GM23338 (cell line): ENCODE measurements around the gene PHLDB1. TPM values are rescaled to one million over a fixed set of nuclear protein-coding genes. Genes with fewer than 3 reads are reported as not detected.

Experiments
- ATAC-seq: fragments of 200-7000 bp; cut with Tn5 transposase; 3 replicates; pipeline ENCODE4 v1.9.1; 2020
- DNase-seq: peaks from one replicate; pipeline ENCODE4 v3.0.0-alpha.2; 2015; ENCODE audit warnings: low spot score
- H2AFZ ChIP-seq: fragments of 200-600 bp; sonication (generic); 2 replicates; pipeline ENCODE4 v1.8.0; 2016; ENCODE audit warnings: antibody characterized with exemption, mild to moderate bottlenecking, moderate library complexity
- H3F3A ChIP-seq: fragments of 200-600 bp; sonication (generic); replicated peaks from 2 replicates; pipeline ENCODE4 v1.8.0; 2017; ENCODE audit warnings: antibody characterized with exemption, mixed run types, low read depth
- H3K27ac ChIP-seq: fragments of 200-600 bp; sonication (generic); 2 replicates; pipeline ENCODE4 v1.6.1; 2016; ENCODE audit warnings: low read depth
- H3K27me3 ChIP-seq: fragments of 200-600 bp; sonication (generic); 2 replicates; pipeline ENCODE4 v1.8.0; 2016; ENCODE audit warnings: mild to moderate bottlenecking, mixed run types, moderate library complexity; ENCODE audit not compliant: insufficient read depth
- H3K36me3 ChIP-seq: fragments of 200-600 bp; sonication (generic); 2 replicates; pipeline ENCODE4 v1.8.0; 2016; ENCODE audit warnings: mild to moderate bottlenecking; ENCODE audit not compliant: insufficient read depth
- H3K4me1 ChIP-seq: fragments of 200-600 bp; sonication (generic); 2 replicates; pipeline ENCODE4 v1.8.0; 2016; ENCODE audit warnings: mild to moderate bottlenecking, moderate library complexity; ENCODE audit not compliant: insufficient read depth
- H3K4me2 ChIP-seq: fragments of 200-600 bp; sonication (generic); 2 replicates; pipeline ENCODE4 v1.7.1; 2017; ENCODE audit warnings: mixed run types
- H3K4me3 ChIP-seq: fragments of 200-600 bp; sonication (generic); 2 replicates; pipeline ENCODE4 v1.6.1; 2016; ENCODE audit warnings: mixed run types
- H3K79me2 ChIP-seq: fragments of 200-600 bp; sonication (generic); replicated peaks from 2 replicates; pipeline ENCODE4 v1.8.0; 2017; ENCODE audit warnings: mild to moderate bottlenecking; ENCODE audit not compliant: insufficient read depth
- H3K9me2 ChIP-seq: fragments of 200-600 bp; sonication (generic); 2 replicates; pipeline ENCODE4 v1.8.0; 2017; ENCODE audit not compliant: insufficient read depth
- H4K20me1 ChIP-seq: fragments of 200-600 bp; sonication (generic); replicated peaks from 2 replicates; pipeline ENCODE4 v1.8.0; 2017; ENCODE audit warnings: mild to moderate bottlenecking; ENCODE audit not compliant: insufficient read depth
- H3K27ac Mint-ChIP-seq: 2 replicates; pipeline ENCODE4 v1.8.0; 2020; ENCODE audit warnings: inconsistent platforms, mild to moderate bottlenecking, moderate library complexity, mixed read lengths
- H3K27me3 Mint-ChIP-seq: 3 replicates; pipeline ENCODE4 v1.8.0; 2022; ENCODE audit warnings: low read depth, mild to moderate bottlenecking, moderate library complexity, mixed read lengths, inconsistent platforms; ENCODE audit not compliant: insufficient read depth, poor library complexity
- H3K36me3 Mint-ChIP-seq: 3 replicates; pipeline ENCODE4 v1.8.0; 2021; ENCODE audit warnings: low read depth, mild to moderate bottlenecking, inconsistent platforms, moderate library complexity, mixed read lengths
- H3K4me1 Mint-ChIP-seq: 3 replicates; pipeline ENCODE4 v1.8.0; 2020; ENCODE audit warnings: mild to moderate bottlenecking, inconsistent platforms, mixed read lengths
- H3K4me3 Mint-ChIP-seq: 3 replicates; pipeline ENCODE4 v1.8.0; 2021; ENCODE audit warnings: moderate library complexity, mild to moderate bottlenecking, inconsistent platforms, mixed read lengths
- H3K9me3 Mint-ChIP-seq: 3 replicates; pipeline ENCODE4 v1.8.0; 2020; ENCODE audit warnings: moderate library complexity, mild to moderate bottlenecking, inconsistent platforms, mixed read lengths
- CREB1 ChIP-seq: fragments of 250-450 bp; sonication (Bioruptor Pico); IDR thresholded peaks from 2 replicates; pipeline ENCODE4 v1.5.0; 2020; ENCODE audit warnings: low read depth, mild to moderate bottlenecking, moderate library complexity
- EZH2 ChIP-seq: fragments of 200-600 bp; sonication (generic); IDR thresholded peaks from one replicate; pipeline ENCODE4 v1.8.0; 2017; ENCODE audit warnings: antibody characterized with exemption, mild to moderate bottlenecking, low read depth; ENCODE audit not compliant: unreplicated experiment
- EZH2phosphoT487 ChIP-seq: fragments of 200-600 bp; sonication (generic); IDR thresholded peaks from one replicate; pipeline ENCODE4 v1.8.1; 2018; ENCODE audit warnings: antibody characterized with exemption; ENCODE audit not compliant: unreplicated experiment
- JUNB ChIP-seq: IDR thresholded peaks from one replicate; pipeline ENCODE4 v1.6.1; 2016; ENCODE audit warnings: antibody characterized with exemption; ENCODE audit not compliant: unreplicated experiment
- NANOG ChIP-seq: IDR thresholded peaks from 2 replicates; pipeline ENCODE4 v1.6.1; 2016; ENCODE audit warnings: antibody characterized with exemption, borderline replicate concordance
- POLR2AphosphoS5 ChIP-seq: IDR thresholded peaks from 2 replicates; pipeline ENCODE4 v1.6.1; 2016; ENCODE audit warnings: antibody characterized with exemption, low read depth
- STAT1 ChIP-seq: IDR thresholded peaks from one replicate; pipeline ENCODE4 v1.6.1; 2016; ENCODE audit warnings: antibody characterized with exemption; ENCODE audit not compliant: unreplicated experiment
- ZNF114 ChIP-seq: fragments of 250-450 bp; sonication (Bioruptor Pico); IDR thresholded peaks from 2 replicates; pipeline ENCODE4 v1.5.0; 2020; ENCODE audit warnings: mild to moderate bottlenecking, moderate library complexity
- ZNF331 ChIP-seq: fragments of 250-450 bp; sonication (Bioruptor Pico); IDR thresholded peaks from 2 replicates; pipeline ENCODE4 v1.5.0; 2020; ENCODE audit warnings: low read depth, mild to moderate bottlenecking, moderate library complexity
- polyA plus RNA-seq: library from polyadenylated mRNA; unstranded; fragments of >200 nt; fragmentation: Nextera tagmentation; extraction: Ambion mirVana; gene quantifications from 2 replicates; pipeline ENCODE4 v1.2.1, GENCODE V29; 2016
- total RNA-seq: library from RNA; depleted of rRNA; stranded (reverse); fragments of >200 nt; shearing (Covaris generic); gene quantifications from 2 replicates; pipeline ENCODE4 v1.2.3, GENCODE V29; 2014
- TF ChIP-seq, protein P1 (sequence below): IDR thresholded peaks from 2 replicates; pipeline ENCODE4 v1.6.1; 2016; ENCODE audit warnings: antibody characterized with exemption
- TF ChIP-seq, protein P2 (sequence below), 2 experiments: fragments of 200-600 bp in 1 of 2; sonication (generic) in 1 of 2; conservative IDR thresholded peaks; 2 replicates each; pipeline versions ENCODE4 v1.5.1 to v1.6.1; 2016 to 2017; ENCODE audit warnings: antibody characterized with exemption in 2 of 2, low read depth in 2 of 2, mild to moderate bottlenecking in 2 of 2, moderate library complexity in 1 of 2
- TF ChIP-seq, protein P3 (sequence below): IDR thresholded peaks from one replicate; pipeline ENCODE4 v1.6.1; 2018; ENCODE audit warnings: antibody characterized with exemption; ENCODE audit not compliant: unreplicated experiment
- TF ChIP-seq, protein P4 (sequence below): fragments of 250-450 bp; sonication (Bioruptor Pico); IDR thresholded peaks from 2 replicates; pipeline ENCODE4 v1.5.0; 2020; ENCODE audit warnings: mild to moderate bottlenecking, moderate library complexity

Gene PHLDB1
- total and polyA plus RNA-seq, 2 experiments from 2014 or later: 46.0 to 85.2 TPM

DNA sequence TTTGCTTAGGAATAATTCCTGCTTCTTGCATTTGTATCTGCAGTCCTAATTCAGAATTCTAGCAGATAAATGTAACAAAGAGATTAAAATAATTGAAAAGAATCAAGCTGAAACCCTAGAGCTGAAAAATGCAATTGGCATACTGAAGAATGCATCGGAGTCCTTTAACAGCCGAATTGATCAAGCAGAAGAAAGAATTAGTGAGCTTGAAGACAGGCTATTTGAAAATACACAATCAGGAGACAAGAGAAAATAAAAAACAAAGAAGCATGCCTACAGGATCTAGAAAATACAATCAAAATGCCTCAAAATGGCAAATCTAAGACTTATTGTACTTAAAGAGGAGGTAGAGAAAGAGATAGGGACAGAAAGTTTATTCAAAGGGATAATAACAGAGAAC is 63.8 kb downstream of the PHLDB1 start:
- DNase-seq (no peak), ATAC-seq (no peak)
- no peaks in the 10 kb centered on the region for H3K4me1 ChIP-seq
- no peak overlapping the region for H3K4me3 ChIP-seq
- TF ChIP-seq, protein P1, sequence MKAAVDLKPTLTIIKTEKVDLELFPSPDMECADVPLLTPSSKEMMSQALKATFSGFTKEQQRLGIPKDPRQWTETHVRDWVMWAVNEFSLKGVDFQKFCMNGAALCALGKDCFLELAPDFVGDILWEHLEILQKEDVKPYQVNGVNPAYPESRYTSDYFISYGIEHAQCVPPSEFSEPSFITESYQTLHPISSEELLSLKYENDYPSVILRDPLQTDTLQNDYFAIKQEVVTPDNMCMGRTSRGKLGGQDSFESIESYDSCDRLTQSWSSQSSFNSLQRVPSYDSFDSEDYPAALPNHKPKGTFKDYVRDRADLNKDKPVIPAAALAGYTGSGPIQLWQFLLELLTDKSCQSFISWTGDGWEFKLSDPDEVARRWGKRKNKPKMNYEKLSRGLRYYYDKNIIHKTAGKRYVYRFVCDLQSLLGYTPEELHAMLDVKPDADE: no peak
- TF ChIP-seq EZH2 (no peak), POLR2AphosphoS5 (no peak), NANOG (no peak), ZNF114 (CRISPR knock-in tag) (no peak), ZNF331 (CRISPR knock-in tag) (no peak), CREB1 (no peak), STAT1 (no peak), JUNB (no peak), EZH2phosphoT487 (no peak)
- TF ChIP-seq, protein P2, sequence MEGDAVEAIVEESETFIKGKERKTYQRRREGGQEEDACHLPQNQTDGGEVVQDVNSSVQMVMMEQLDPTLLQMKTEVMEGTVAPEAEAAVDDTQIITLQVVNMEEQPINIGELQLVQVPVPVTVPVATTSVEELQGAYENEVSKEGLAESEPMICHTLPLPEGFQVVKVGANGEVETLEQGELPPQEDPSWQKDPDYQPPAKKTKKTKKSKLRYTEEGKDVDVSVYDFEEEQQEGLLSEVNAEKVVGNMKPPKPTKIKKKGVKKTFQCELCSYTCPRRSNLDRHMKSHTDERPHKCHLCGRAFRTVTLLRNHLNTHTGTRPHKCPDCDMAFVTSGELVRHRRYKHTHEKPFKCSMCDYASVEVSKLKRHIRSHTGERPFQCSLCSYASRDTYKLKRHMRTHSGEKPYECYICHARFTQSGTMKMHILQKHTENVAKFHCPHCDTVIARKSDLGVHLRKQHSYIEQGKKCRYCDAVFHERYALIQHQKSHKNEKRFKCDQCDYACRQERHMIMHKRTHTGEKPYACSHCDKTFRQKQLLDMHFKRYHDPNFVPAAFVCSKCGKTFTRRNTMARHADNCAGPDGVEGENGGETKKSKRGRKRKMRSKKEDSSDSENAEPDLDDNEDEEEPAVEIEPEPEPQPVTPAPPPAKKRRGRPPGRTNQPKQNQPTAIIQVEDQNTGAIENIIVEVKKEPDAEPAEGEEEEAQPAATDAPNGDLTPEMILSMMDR (conservative IDR thresholded peaks at IDR 0.05; ENCODE audit: low read depth in 2 of 2): no peak
- TF ChIP-seq, protein P3, sequence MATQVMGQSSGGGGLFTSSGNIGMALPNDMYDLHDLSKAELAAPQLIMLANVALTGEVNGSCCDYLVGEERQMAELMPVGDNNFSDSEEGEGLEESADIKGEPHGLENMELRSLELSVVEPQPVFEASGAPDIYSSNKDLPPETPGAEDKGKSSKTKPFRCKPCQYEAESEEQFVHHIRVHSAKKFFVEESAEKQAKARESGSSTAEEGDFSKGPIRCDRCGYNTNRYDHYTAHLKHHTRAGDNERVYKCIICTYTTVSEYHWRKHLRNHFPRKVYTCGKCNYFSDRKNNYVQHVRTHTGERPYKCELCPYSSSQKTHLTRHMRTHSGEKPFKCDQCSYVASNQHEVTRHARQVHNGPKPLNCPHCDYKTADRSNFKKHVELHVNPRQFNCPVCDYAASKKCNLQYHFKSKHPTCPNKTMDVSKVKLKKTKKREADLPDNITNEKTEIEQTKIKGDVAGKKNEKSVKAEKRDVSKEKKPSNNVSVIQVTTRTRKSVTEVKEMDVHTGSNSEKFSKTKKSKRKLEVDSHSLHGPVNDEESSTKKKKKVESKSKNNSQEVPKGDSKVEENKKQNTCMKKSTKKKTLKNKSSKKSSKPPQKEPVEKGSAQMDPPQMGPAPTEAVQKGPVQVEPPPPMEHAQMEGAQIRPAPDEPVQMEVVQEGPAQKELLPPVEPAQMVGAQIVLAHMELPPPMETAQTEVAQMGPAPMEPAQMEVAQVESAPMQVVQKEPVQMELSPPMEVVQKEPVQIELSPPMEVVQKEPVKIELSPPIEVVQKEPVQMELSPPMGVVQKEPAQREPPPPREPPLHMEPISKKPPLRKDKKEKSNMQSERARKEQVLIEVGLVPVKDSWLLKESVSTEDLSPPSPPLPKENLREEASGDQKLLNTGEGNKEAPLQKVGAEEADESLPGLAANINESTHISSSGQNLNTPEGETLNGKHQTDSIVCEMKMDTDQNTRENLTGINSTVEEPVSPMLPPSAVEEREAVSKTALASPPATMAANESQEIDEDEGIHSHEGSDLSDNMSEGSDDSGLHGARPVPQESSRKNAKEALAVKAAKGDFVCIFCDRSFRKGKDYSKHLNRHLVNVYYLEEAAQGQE: no peak
- TF ChIP-seq, protein P4, sequence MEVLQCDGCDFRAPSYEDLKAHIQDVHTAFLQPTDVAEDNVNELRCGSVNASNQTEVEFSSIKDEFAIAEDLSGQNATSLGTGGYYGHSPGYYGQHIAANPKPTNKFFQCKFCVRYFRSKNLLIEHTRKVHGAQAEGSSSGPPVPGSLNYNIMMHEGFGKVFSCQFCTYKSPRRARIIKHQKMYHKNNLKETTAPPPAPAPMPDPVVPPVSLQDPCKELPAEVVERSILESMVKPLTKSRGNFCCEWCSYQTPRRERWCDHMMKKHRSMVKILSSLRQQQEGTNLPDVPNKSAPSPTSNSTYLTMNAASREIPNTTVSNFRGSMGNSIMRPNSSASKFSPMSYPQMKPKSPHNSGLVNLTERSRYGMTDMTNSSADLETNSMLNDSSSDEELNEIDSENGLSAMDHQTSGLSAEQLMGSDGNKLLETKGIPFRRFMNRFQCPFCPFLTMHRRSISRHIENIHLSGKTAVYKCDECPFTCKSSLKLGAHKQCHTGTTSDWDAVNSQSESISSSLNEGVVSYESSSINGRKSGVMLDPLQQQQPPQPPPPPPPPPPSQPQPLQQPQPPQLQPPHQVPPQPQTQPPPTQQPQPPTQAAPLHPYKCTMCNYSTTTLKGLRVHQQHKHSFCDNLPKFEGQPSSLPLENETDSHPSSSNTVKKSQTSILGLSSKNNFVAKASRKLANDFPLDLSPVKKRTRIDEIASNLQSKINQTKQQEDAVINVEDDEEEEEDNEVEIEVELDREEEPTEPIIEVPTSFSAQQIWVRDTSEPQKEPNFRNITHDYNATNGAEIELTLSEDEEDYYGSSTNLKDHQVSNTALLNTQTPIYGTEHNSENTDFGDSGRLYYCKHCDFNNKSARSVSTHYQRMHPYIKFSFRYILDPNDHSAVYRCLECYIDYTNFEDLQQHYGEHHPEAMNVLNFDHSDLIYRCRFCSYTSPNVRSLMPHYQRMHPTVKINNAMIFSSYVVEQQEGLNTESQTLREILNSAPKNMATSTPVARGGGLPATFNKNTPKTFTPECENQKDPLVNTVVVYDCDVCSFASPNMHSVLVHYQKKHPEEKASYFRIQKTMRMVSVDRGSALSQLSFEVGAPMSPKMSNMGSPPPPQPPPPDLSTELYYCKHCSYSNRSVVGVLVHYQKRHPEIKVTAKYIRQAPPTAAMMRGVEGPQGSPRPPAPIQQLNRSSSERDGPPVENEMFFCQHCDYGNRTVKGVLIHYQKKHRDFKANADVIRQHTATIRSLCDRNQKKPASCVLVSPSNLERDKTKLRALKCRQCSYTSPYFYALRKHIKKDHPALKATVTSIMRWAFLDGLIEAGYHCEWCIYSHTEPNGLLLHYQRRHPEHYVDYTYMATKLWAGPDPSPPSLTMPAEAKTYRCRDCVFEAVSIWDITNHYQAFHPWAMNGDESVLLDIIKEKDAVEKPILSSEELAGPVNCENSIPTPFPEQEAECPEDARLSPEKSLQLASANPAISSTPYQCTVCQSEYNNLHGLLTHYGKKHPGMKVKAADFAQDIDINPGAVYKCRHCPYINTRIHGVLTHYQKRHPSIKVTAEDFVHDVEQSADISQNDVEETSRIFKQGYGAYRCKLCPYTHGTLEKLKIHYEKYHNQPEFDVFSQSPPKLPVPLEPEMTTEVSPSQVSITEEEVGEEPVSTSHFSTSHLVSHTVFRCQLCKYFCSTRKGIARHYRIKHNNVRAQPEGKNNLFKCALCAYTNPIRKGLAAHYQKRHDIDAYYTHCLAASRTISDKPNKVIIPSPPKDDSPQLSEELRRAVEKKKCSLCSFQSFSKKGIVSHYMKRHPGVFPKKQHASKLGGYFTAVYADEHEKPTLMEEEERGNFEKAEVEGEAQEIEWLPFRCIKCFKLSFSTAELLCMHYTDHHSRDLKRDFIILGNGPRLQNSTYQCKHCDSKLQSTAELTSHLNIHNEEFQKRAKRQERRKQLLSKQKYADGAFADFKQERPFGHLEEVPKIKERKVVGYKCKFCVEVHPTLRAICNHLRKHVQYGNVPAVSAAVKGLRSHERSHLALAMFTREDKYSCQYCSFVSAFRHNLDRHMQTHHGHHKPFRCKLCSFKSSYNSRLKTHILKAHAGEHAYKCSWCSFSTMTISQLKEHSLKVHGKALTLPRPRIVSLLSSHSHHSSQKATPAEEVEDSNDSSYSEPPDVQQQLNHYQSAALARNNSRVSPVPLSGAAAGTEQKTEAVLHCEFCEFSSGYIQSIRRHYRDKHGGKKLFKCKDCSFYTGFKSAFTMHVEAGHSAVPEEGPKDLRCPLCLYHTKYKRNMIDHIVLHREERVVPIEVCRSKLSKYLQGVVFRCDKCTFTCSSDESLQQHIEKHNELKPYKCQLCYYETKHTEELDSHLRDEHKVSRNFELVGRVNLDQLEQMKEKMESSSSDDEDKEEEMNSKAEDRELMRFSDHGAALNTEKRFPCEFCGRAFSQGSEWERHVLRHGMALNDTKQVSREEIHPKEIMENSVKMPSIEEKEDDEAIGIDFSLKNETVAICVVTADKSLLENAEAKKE: no peak
- H3F3A ChIP-seq: no peaks in the 10 kb centered on the region
- no peak overlapping the region for H2AFZ ChIP-seq
- H3K9me2 ChIP-seq: 0 out of 2 replicates have a peak, but pooled peaks cover 6% of the 10 kb centered on the region
- Mint-ChIP-seq H3K36me3 (no peaks in the 10 kb centered on the region), H3K27me3 (peaks cover 3% of the 10 kb centered on the region), H3K9me3 (peaks cover 15% of the 10 kb centered on the region; the same call in 2 of the 3 replicates), H3K27ac (no peak overlapping the region), H3K4me1 (peaks cover 3% of the 10 kb centered on the region; the same call in 1 of the 3 replicates), H3K4me3 (no peak overlapping the region)
- H4K20me1 ChIP-seq: no peaks in the 10 kb centered on the region
- H3K79me2 ChIP-seq: no peaks in the 10 kb centered on the region
- H3K27me3 ChIP-seq: no peaks in the 10 kb centered on the region
- H3K27ac ChIP-seq: no peak overlapping the region
- no peak overlapping the region for H3K4me2 ChIP-seq
- H3K36me3 ChIP-seq: no peaks in the 10 kb centered on the region; the same call in 1 of the 2 replicates
